ENCODE results near the gene KRTAP10-2. TPM values are rescaled to one million over a fixed set of nuclear protein-coding genes. Genes with fewer than 3 reads are reported as not detected.
"Not testable (repeated sequence)": the region's sequence is repeated elsewhere in the genome, so short reads cannot be mapped to it uniquely, and the experiment has no call there.

KRTAP10-2 gene
- polyA plus RNA-seq, 1 donor = not detected

DNA sequence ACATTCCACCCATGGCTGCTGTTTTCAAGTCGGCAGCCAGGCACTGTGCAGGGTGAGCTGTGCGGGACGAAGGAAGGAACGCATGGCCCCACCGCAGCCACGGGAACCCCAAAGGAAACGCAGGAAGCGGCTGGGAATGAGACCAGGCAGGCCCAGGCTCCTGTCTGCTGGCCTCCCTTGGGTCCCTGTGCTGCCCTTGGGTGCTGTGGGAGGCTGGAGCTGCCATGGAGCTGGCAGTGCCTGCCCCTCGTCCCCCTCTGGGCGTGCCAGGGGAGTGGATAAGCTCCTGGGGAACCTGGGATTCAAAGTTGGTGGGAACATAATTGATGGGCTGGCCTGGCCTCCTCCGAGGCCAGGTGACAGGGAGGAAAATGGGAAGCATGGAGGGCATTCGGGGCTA is 17.0 kb upstream of the KRTAP10-2 start:
- DNase-seq (ENCODE audit: low read depth) = no peak

DNA sequence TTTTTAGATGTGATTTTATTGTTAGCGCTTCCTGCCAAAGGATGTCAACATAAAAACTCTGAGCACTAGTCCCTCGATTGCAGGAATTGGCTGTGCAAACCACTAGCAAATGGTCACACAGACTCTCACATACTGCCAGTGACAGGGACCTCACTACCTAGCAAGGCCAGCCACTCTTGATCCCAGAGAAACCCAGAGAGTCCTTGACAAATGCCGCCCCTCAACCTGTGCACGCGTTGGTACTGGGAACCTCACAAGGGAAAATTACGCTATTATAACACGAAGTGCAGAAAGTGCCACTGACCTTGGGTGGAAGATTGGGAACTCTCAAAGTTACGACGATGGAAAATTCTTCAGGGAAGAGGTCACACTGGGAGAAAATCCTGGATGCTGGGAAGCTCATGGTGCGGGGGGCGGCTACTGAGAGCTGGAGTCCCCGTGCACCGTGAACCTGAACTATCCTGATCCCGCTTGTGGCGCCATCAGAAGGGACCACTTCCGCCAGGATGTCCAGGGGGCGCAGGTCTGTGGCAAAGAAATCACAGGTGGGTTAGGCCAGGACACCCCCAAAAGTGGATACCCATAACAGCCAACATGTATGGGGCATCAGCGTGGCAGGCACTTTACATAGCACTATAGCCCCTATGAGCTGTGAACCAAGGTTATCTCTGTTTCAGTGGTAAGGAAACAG is 16.3 kb upstream of the KRTAP10-2 start:
- no peak for DNase-seq (ENCODE audit: low read depth)

DNA sequence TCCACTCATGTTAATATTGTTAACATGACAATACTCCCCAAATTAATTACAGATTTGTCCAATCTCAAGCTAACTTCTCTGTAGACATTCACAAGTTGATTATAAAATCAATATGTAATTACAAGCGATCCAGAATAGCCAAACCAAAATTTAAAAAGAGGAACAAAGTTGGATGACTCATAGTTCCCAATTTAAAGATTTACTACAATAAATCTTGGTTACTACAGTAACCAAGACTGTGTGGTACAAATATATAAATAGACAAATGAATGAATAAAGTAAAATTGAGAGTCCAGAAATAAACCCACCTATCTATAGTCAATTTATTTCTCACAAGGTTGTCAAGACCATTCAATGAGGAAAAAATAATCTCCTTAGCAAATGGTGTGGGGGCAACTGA is 15.1 kb upstream of the KRTAP10-2 start:
- no peak for DNase-seq (ENCODE audit: low read depth)

DNA sequence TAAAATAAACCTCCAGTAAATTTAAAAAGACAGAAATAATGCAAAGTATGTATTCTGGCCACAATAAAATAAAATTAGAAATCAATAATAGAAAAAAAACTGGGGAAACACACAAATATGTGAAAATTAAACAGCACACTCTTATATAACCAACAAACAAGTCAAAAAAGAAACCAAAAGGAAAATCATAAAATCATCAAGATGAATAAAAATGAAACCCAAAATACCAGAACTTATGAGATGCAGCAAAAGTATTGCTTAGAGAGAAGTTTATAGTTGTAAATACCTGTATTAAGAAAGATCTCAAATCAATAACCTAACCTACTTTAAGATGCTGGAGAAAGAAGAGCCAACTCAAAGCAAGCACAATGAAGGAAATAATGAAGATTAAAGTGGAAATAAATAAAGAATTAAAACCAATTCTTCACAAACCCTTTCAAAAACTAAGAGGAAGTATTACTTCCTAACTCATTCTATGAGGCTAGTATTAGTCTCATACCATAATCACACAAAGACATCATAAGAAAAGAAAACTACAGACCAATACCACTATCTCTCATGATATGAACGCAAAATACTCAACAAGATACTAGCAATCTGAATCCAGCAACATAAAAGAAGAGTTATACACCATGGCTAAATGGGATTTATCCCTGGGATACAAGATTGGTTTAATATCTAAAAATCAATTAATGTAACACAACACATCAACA is 13.7 kb upstream of the KRTAP10-2 start:
- DNase-seq (ENCODE audit: low read depth) = no peak

- no peak for DNase-seq (ENCODE audit: low read depth)
Observed at GRCh38 chr21:44564099-44564498, 12.8 kb upstream of the KRTAP10-2 start.

GRCh38 chr21:44558695-44559094 is 7.4 kb upstream of the KRTAP10-2 start, which contains the start of gene KRTAP10-3:
Gene KRTAP10-3 (minus strand): TSS chr21:44558795. CDS start chr21:44558715, 80 bp downstream.
- no peak for DNase-seq (ENCODE audit: low read depth)

GRCh38 chr21:44558329-44558675 is 7.0 kb upstream of the KRTAP10-2 start:
- DNase-seq (ENCODE audit: low read depth) = not testable (repeated sequence)

GRCh38 chr21:44557491-44558328 is 6.4 kb upstream of the KRTAP10-2 start:
- DNase-seq (ENCODE audit: low read depth) = no peak

GRCh38 chr21:44556879-44557278 is 5.6 kb upstream of the KRTAP10-2 start:
- DNase-seq (ENCODE audit: low read depth) = no peak

DNA sequence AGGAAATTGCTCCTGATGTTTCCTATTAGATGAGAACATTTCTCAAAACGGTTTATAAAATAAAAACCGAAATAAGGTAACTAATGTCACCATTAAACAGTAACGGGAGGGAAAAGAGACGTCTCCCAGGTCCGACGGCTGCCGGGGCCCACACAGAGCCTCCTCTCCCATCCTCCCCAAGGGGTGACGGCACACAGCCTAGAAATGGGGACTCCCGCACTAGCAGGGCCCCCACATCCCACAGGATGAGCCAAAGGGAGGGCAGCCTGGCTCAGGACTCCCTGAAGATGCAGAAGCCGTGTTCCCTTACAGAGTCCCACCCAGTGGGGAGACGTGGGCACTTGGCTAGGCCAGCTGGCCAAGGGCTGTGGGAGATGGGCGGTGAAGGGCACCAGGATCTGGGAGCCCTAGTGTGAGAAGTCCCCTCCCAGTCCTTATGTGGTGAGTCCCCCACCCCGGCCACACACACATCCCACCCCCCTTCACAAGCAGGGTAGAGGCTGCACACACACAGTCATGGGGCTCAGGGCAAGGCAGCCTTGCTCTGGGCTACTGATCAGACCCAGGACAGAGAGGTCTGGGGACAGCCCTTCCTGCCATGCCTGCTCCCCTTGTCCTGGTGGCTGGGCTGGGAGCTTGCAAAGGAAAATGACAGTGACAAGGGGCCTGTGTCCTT is 4.0 kb upstream of the KRTAP10-2 start:
- no peak for DNase-seq (ENCODE audit: low read depth)

- no peak for DNase-seq (ENCODE audit: low read depth)
Observed at GRCh38 chr21:44552681-44553080, 1.4 kb upstream of the KRTAP10-2 start.

DNA sequence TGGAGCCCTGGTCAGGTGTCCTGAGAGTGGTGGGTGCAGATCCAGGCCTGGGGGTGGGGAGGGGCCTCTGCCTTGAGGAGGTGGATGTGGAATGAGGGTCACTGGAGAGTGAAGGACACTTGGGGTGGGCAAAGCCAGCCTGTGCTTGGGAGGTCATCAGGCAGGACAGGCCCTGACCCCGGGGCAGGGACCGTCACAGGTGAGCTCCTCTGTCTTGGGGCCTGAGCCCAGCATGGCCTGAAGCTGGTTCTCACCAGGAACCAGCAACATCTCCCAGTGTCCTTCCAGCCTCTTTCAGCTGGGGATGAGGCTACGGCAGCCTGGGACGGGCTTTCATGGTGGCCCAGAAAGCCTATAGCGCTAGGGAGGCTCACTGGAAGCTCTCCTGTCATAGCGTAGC is 831 bp upstream of the KRTAP10-2 start:
- no peak for DNase-seq (ENCODE audit: low read depth)

DNA sequence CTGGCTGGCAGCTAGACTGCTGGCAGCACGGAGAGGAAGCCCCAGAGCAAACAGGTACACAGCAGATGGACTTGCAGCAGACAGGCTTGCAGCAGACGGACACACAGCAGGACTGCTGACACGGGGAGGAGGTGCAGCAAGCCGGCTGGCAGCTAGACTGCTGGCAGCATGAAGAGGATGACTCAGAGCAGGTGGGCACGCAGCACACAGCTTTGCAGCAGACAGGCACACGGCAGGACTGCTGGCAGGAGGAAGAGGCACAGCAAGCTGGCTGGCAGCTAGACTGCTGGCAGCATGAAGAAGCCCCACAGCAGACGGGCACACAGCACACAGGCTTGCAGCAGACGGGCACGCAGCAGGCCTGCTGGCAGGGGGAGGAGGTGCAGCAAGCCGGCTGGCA is 498 bp downstream of the KRTAP10-2 start:
- DNase-seq (ENCODE audit: low read depth) = no peak

GRCh38 chr21:44550285-44550684 is 1.0 kb downstream of the KRTAP10-2 start:
- not testable (repeated sequence) for DNase-seq (ENCODE audit: low read depth)

DNA sequence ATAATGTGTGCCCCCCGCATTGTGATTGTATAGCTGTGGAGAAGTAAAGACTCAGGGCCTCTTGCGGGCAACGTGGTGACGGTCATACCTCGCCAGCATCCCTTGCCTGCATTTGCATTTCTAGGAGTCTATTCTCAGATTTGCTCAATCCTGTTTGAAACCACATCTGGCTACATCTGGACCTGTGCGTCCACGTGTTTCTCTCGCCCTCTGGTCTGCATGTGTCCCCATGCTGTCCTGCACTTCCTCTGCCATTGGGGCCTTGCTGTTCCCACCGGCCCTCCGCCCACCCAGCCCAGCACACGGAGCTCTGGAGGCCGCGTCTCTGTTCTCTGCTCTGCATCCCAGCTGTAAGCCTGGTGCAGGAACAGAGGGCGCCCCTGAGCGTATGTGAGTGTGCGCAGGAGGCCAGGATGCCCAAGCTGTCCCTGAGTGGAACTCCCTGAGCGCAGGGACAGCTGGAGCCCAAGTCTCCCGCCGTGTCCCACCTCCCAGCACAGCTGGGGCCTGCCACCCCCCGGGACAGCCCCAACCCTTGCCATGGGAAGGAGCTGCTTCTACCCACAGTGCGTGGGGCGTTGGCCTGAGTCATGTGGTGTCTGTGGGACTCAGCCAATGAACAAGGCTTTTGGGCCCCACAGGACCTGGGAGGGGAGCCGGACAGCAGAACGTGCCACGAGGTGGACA is 1.6 kb downstream of the KRTAP10-2 start:
- DNase-seq (ENCODE audit: low read depth) = no peak

- DNase-seq (ENCODE audit: low read depth) = no peak
Observed at GRCh38 chr21:44548922-44549321, 2.4 kb downstream of the KRTAP10-2 start.

GRCh38 chr21:44548381-44548780 is 2.9 kb downstream of the KRTAP10-2 start:
- no peak for DNase-seq (ENCODE audit: low read depth)

DNA sequence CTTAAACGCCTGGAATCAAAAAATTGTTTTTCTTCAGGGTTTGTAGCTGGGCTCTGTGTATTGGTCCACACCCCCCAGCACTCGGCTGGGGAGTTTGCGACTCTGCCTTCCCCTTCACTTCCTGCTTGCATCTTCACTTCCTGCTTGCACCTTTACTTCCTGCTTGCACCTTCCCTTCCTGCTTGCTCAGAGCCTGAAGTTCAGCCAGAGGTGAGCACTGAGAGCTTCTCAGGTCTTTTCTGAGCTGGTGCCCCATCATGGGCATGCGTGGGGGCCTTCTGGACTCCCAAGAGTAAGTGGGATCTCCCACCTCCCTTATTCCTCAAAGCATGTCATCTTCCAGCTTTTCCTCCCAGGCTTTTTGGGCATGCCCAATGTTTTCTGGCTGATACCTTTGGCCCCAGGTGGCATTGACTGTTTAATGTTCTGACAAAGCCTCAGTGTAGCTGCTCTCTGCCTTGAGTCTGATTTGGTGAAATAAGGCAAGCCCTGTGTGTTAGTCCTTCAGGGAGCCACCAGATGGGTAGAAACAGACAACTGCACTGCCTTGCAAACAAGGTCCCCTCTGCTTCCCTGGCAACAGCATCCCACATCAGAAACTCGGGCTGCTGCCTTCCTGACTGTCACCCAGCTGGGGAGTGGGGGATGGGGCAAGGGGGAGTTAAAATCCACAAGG is 3.5 kb downstream of the KRTAP10-2 start:
- DNase-seq (ENCODE audit: low read depth) = no peak

GRCh38 chr21:44544566-44544965 is 6.7 kb downstream of the KRTAP10-2 start:
- no peak for DNase-seq (ENCODE audit: low read depth)

DNA sequence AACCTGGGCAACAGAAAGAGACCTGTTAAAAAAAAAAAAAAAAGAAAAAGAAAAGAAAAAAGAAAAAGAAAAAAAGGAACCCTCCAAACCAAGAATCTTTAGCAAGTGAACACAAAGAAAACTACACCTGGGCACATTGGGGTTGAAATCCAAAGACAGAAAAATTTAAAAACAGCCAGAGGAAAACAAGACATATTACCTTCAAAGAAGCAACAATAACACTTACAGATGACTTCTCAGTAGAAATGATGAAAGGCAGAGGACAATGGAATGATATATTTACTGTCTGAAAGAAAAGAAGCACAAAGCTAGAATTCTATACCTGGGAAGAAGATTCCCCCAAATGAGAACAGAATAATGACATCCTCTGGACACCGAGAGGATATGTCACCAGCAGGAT is 8.6 kb downstream of the KRTAP10-2 start:
- no peak for DNase-seq (ENCODE audit: low read depth)
